DND-41 (cell line): ENCODE data around the gene PSMD6.

ENCODE experiments used
- ATAC-seq: fragments of 200-7000 bp; cut with Tn5 transposase; 3 replicates; pipeline ENCODE4 v1.9.1; 2021; ENCODE audit warnings: low read depth; ENCODE audit not compliant: insufficient read depth
- DNase-seq: peaks from one replicate; pipeline ENCODE4 v3.0.0-alpha.2; 2020
- H2AFZ ChIP-seq: 2 replicates; pipeline ENCODE4 v1.6.0; 2012; ENCODE audit warnings: low read depth, low read length
- H3K27ac ChIP-seq: 2 replicates; pipeline ENCODE4 v1.5.1; 2012; ENCODE audit warnings: low read length, inconsistent platforms
- H3K27me3 ChIP-seq: fragments of 200-600 bp; sonication (generic); 2 replicates; pipeline ENCODE4 v1.6.0; 2012; ENCODE audit warnings: low read length, mild to moderate bottlenecking, inconsistent platforms; ENCODE audit not compliant: insufficient read depth, poor library complexity
- H3K36me3 ChIP-seq: 2 replicates; pipeline ENCODE4 v1.5.1; 2012; ENCODE audit warnings: low read length, inconsistent platforms; ENCODE audit not compliant: insufficient read depth
- H3K4me1 ChIP-seq: 2 replicates; pipeline ENCODE4 v1.5.1; 2012; ENCODE audit warnings: mild to moderate bottlenecking, low read length; ENCODE audit not compliant: insufficient read depth
- H3K4me2 ChIP-seq: 2 replicates; pipeline ENCODE4 v1.6.0; 2012; ENCODE audit warnings: mild to moderate bottlenecking, moderate library complexity, low read length, inconsistent platforms; ENCODE audit not compliant: insufficient read depth
- H3K4me3 ChIP-seq, 2 experiments: fragments of 200-600 bp in 1 of 2; shearing (Covaris generic) in 1 of 2; 2 replicates each; pipeline ENCODE4 v1.5.1; 2012 to 2016; ENCODE audit warnings: inconsistent platforms in 2 of 2, low read length in 2 of 2, mild to moderate bottlenecking in 2 of 2, low read depth in 1 of 2, moderate library complexity in 1 of 2
- H3K79me2 ChIP-seq: 2 replicates; pipeline ENCODE4 v1.6.0; 2012; ENCODE audit warnings: low read length, inconsistent platforms; ENCODE audit not compliant: insufficient read depth
- H3K9ac ChIP-seq: 2 replicates; pipeline ENCODE4 v1.6.0; 2012; ENCODE audit warnings: low read depth, mild to moderate bottlenecking, inconsistent platforms, low read length, moderate library complexity
- H3K9me3 ChIP-seq: 2 replicates; pipeline ENCODE4 v1.5.1; 2012; ENCODE audit warnings: low read length, moderate library complexity, mild to moderate bottlenecking, inconsistent platforms; ENCODE audit not compliant: insufficient read depth, severe bottlenecking
- H4K20me1 ChIP-seq: 2 replicates; pipeline ENCODE4 v1.6.0; 2012; ENCODE audit warnings: low read length; ENCODE audit not compliant: insufficient read depth
- EZH2 ChIP-seq: IDR thresholded peaks from 3 replicates; pipeline ENCODE4 v1.6.1; 2012; ENCODE audit warnings: borderline replicate concordance, low read depth, mild to moderate bottlenecking, moderate library complexity, low read length, inconsistent platforms; ENCODE audit not compliant: severe bottlenecking
- TF ChIP-seq, protein P1 (sequence below): IDR thresholded peaks from 2 replicates; pipeline ENCODE4 v1.5.1; 2012; ENCODE audit warnings: borderline replicate concordance, low read length, moderate library complexity, mild to moderate bottlenecking; ENCODE audit not compliant: poor library complexity, severe bottlenecking; ENCODE audit errors: extremely low read depth

Gene PSMD6

GRCh38 chr3:64016941-64017620 lies 6.2 kb downstream of the PSMD6 start:
- Histone ChIP-seq H3K9ac (no peak overlapping the region), H3K4me1 (peaks cover 17% of the 10 kb centered on the region), H3K36me3 (peaks cover 96% of the 10 kb centered on the region), H3K4me3 (no peak overlapping the region), H3K27me3 (no peaks in the 10 kb centered on the region), H3K4me2 (no peak overlapping the region), H3K9me3 (no peaks in the 10 kb centered on the region), H3K79me2 (peaks cover 60% of the 10 kb centered on the region), H2AFZ (no peak overlapping the region), H4K20me1 (peaks cover 36% of the 10 kb centered on the region), H3K27ac (no peak overlapping the region)
- ATAC-seq (no peak), DNase-seq (no peak)
- TF ChIP-seq, protein P1, sequence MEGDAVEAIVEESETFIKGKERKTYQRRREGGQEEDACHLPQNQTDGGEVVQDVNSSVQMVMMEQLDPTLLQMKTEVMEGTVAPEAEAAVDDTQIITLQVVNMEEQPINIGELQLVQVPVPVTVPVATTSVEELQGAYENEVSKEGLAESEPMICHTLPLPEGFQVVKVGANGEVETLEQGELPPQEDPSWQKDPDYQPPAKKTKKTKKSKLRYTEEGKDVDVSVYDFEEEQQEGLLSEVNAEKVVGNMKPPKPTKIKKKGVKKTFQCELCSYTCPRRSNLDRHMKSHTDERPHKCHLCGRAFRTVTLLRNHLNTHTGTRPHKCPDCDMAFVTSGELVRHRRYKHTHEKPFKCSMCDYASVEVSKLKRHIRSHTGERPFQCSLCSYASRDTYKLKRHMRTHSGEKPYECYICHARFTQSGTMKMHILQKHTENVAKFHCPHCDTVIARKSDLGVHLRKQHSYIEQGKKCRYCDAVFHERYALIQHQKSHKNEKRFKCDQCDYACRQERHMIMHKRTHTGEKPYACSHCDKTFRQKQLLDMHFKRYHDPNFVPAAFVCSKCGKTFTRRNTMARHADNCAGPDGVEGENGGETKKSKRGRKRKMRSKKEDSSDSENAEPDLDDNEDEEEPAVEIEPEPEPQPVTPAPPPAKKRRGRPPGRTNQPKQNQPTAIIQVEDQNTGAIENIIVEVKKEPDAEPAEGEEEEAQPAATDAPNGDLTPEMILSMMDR = no peak
- TF ChIP-seq EZH2 = no peak

- Histone ChIP-seq H3K4me3 (no peak overlapping the region), H3K79me2 (peaks cover 38% of the 10 kb centered on the region), H3K27ac (no peak overlapping the region), H3K9me3 (no peaks in the 10 kb centered on the region), H4K20me1 (peaks cover 22% of the 10 kb centered on the region; the same call in 1 of the 2 replicates), H3K4me2 (no peak overlapping the region), H3K27me3 (no peaks in the 10 kb centered on the region), H3K9ac (no peak overlapping the region), H3K36me3 (peaks cover 96% of the 10 kb centered on the region), H3K4me1 (no peaks in the 10 kb centered on the region), H2AFZ (no peak overlapping the region)
- TF ChIP-seq, protein P1 = no peak
- no peak for TF ChIP-seq EZH2
- ATAC-seq = no peak
- no peak for DNase-seq
Measured at GRCh38 chr3:64011685-64012084, 11.6 kb downstream of the PSMD6 start.

DNA sequence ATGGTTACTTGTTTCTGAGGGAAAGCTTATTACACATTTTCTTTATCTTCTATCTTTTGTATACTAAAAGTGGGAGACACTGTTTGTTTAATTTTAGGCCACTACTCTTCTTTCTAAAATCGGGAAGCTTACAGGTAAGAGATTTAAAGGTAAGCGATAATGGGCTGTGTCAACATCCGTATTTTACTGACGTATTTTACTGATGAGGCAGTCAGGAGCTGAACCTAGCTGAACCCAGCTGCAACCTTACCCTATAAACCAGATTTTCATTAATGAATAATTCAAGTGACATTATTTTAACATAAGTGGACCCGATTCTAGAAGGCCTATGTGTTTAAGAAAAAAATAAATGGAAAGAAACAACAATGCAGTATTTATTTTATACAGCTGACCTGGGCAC lies 13.1 kb downstream of the PSMD6 start:
- no peak overlapping the region for H3K4me3 ChIP-seq
- H3K79me2 ChIP-seq = peaks cover 35% of the 10 kb centered on the region
- H3K27me3 ChIP-seq = no peaks in the 10 kb centered on the region
- no peak for ATAC-seq
- H3K4me1 ChIP-seq = no peaks in the 10 kb centered on the region
- H3K9me3 ChIP-seq = no peaks in the 10 kb centered on the region
- no peak for DNase-seq
- H3K4me2 ChIP-seq = no peak overlapping the region
- TF ChIP-seq, protein P1 = no peak
- TF ChIP-seq EZH2 = no peak
- peaks cover 99% of the 10 kb centered on the region for H3K36me3 ChIP-seq
- H2AFZ ChIP-seq = no peak overlapping the region
- H3K9ac ChIP-seq = no peak overlapping the region
- H4K20me1 ChIP-seq = peaks cover 22% of the 10 kb centered on the region; the same call in 1 of the 2 replicates
- H3K27ac ChIP-seq = no peak overlapping the region
